Activated T-helper 1 cell treated with anti-CD3 and anti-CD28 coated beads, Interleukin-2, amount 50 U/mL, for 16 hours (primary cell): ENCODE results near the gene CDHR5.
A peak's percentile ranks its signal among the peaks of the same experiment; 100 is the strongest.

Experiments used
- DNase-seq, 2 donors: peaks; one replicate each; pipeline ENCODE4 v3.0.0-alpha.2; 2020; ENCODE audit warnings: low read depth in 1 of 2, low spot score in 1 of 2

Gene CDHR5

GRCh38 chr11:568306-569157 is 56.2 kb downstream of the CDHR5 start:
- peak; percentile 73 to 88 for DNase-seq

DNA sequence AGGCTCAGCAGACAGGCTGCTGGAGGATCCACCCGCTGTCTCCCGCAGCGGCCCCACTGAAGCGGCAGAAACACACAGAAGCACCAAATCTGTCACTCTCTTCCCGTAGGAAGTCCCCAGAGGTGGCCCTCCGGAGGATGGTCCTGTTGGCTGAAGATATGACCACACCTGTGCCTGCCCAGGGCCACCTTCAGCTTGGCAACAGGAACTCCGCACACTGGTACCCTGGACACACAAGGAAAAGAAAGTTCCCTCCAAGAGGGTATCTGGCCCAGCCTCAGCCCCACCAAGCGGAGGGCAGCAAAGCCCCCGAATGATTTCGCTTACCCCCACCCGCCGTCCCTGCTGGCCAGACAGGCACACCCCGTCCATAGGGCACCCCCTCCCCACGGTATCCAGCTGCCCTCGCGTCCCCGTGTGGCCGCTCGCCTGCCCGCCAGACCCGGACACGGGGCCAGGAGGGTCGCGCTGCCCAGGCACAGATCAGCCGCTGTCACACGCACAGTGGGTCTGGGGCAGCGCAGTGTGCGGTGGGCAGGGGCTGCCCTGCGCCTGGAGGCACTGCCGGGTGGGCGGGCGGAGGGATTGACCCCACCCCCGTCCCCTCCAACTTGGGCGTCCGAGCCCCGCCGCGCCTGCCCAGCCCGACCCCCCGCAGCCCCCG is 57.0 kb downstream of the CDHR5 start:
- DNase-seq, result no peak

DNA sequence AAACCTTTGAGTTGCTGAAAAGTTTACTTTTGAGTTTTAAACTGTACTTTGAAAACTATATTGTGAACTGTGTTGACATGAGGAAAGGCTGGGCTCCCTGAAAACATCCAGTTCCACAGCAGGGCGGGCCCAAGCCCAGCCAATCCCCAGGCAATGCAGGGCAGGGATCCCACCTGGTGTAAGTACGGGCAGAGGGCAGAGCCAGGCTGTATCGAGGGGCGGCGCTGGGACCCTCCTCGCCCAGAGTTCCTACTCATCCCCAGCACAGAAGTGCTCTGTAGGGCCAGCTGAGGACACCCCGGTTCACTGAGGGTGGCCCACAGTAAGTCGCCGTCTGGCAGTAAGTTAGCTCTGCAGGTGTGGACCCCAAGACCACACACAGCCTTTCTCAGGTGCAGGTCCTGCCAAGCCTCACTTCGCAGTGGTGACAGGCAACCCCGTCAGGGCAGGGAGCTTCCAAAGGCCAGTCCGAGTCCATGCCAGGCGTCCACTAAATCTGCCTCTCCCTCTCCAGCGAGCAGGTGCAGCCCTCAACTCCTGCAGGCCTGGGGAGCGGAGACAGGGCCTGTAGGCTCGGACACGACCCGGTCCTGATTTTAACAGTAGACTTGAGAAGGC is 57.6 kb downstream of the CDHR5 start:
- DNase-seq, result no peak
